Measurements from ENCODE around the gene HOXA11. TPM values are rescaled to one million over a fixed set of nuclear protein-coding genes. Genes with fewer than 3 reads are reported as not detected.

Gene HOXA11
- total RNA-seq, 1 experiment from 2014 or later: not detected

- Histone ChIP-seq H3K9me3 (ENCODE audit: low read depth, low read length, poor library complexity, severe bottlenecking) (no peaks in the 10 kb centered on the region), H3K36me3 (ENCODE audit: insufficient read depth, low read length, poor library complexity, severe bottlenecking) (no peaks in the 10 kb centered on the region), H3K27ac (ENCODE audit: low read depth, low read length, poor library complexity, severe bottlenecking) (no peak overlapping the region), H3K4me3 (ENCODE audit: low read depth, low read length, poor library complexity, severe bottlenecking) (no peak overlapping the region), H3K4me1 (ENCODE audit: insufficient read depth, low read length, poor library complexity, severe bottlenecking) (peaks cover 5% of the 10 kb centered on the region), H3K27me3 (replicated peaks; ENCODE audit: insufficient read depth, low read depth, low read length, poor library complexity) (peaks cover 100% of the 10 kb centered on the region)
- intact Hi-C loops (cut with micrococcal nuclease; ENCODE audit: unreplicated experiment): no loop called here
- TF ChIP-seq, protein P1, sequence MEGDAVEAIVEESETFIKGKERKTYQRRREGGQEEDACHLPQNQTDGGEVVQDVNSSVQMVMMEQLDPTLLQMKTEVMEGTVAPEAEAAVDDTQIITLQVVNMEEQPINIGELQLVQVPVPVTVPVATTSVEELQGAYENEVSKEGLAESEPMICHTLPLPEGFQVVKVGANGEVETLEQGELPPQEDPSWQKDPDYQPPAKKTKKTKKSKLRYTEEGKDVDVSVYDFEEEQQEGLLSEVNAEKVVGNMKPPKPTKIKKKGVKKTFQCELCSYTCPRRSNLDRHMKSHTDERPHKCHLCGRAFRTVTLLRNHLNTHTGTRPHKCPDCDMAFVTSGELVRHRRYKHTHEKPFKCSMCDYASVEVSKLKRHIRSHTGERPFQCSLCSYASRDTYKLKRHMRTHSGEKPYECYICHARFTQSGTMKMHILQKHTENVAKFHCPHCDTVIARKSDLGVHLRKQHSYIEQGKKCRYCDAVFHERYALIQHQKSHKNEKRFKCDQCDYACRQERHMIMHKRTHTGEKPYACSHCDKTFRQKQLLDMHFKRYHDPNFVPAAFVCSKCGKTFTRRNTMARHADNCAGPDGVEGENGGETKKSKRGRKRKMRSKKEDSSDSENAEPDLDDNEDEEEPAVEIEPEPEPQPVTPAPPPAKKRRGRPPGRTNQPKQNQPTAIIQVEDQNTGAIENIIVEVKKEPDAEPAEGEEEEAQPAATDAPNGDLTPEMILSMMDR (conservative IDR thresholded peaks at IDR 0.05; ENCODE audit: low read depth, low read length): no peak
- no peak for TF ChIP-seq EZH2 (IDR thresholded peaks at IDR 0.05; ENCODE audit: borderline replicate concordance, low read depth, low read length, poor library complexity, severe bottlenecking)
- CTCF ChIA-PET: no interaction called here
- BruUV-seq (replicated peaks): no TSS peak
- POLR2A ChIA-PET (ENCODE audit: low non-redundant PET): no interaction called here
- no peak for DNase-seq (ENCODE audit: low spot score)
Measured at GRCh38 chr7:27137640-27138315, 47.3 kb downstream of the HOXA11 start.

DNA sequence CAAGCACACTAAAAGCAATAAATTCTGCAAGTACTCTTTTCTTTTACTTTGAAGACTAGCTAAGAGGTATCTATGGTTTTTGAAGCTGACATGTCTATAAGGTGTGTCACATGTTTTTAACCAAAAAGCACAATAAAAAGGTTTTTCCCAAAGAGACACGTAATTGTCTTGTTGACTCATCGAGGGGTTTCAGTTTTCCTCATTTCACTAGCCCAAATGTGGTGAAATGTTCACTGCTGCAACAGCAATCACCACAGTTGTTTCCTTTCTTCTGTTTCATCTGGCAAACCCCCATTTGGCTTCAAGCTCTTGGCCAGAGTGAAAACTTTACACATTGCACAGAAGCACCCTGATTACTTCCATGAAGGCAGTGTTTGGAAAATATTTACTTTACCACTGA is 50.6 kb downstream of the HOXA11 start:
- Histone ChIP-seq H3K4me3 (ENCODE audit: low read depth, low read length, poor library complexity, severe bottlenecking) (no peak overlapping the region), H3K4me1 (ENCODE audit: insufficient read depth, low read length, poor library complexity, severe bottlenecking) (peaks cover 3% of the 10 kb centered on the region), H3K27ac (ENCODE audit: low read depth, low read length, poor library complexity, severe bottlenecking) (no peak overlapping the region), H3K36me3 (ENCODE audit: insufficient read depth, low read length, poor library complexity, severe bottlenecking) (no peaks in the 10 kb centered on the region), H3K9me3 (ENCODE audit: low read depth, low read length, poor library complexity, severe bottlenecking) (no peaks in the 10 kb centered on the region), H3K27me3 (replicated peaks; ENCODE audit: insufficient read depth, low read depth, low read length, poor library complexity) (peaks cover 100% of the 10 kb centered on the region)
- intact Hi-C loops (cut with micrococcal nuclease; ENCODE audit: unreplicated experiment): no loop called here
- CTCF ChIA-PET: no interaction called here
- no TSS peak for BruUV-seq (replicated peaks)
- no peak for TF ChIP-seq EZH2 (IDR thresholded peaks at IDR 0.05; ENCODE audit: borderline replicate concordance, low read depth, low read length, poor library complexity, severe bottlenecking)
- TF ChIP-seq, protein P1 (conservative IDR thresholded peaks at IDR 0.05; ENCODE audit: low read depth, low read length): no peak
- DNase-seq (ENCODE audit: low spot score): no peak
- POLR2A ChIA-PET (ENCODE audit: low non-redundant PET): no interaction called here

DNA sequence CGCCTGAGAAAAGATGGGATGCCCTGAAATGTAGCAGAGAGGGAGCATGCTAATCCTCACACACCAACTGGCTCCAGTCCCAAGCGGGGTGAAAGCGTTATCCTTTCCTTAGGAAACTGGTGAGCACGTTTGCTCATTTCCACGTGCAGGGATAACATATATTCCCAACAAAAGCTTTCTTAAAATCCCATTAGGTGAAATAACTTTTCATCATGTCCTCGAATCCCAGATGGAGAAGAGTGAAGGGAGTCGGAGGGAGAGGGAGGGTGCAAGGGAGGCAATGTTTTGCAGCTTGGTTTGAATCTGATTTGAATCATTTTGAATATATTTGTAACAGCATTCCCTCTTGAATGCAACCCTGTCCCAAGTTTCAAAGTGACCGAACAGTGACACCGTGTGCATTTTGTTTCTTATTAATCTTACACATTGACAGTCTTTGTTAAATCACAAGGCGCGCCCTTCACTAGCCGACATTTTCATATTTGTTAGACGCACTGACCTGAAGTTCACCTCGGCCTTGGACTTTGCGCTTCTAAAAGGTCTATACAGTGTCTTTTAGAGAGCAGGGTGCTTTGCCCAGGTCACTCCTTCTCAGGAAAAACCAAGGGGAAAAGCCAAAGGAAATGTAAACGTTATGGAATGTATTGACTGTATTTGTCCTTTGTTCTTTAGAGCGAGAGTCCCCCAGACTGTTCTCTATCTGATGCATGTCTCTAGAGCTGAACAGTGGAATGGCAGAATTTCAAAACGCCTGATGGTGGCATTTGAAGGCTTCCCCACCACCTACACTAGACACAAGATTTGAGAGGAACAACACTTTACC is 51.4 kb downstream of the HOXA11 start:
- TF ChIP-seq, protein P1 (conservative IDR thresholded peaks at IDR 0.05; ENCODE audit: low read depth, low read length): no peak
- TF ChIP-seq EZH2 (IDR thresholded peaks at IDR 0.05; ENCODE audit: borderline replicate concordance, low read depth, low read length, poor library complexity, severe bottlenecking): no peak
- Histone ChIP-seq H3K9me3 (ENCODE audit: low read depth, low read length, poor library complexity, severe bottlenecking) (no peaks in the 10 kb centered on the region), H3K27ac (ENCODE audit: low read depth, low read length, poor library complexity, severe bottlenecking) (no peak overlapping the region), H3K36me3 (ENCODE audit: insufficient read depth, low read length, poor library complexity, severe bottlenecking) (no peaks in the 10 kb centered on the region), H3K27me3 (replicated peaks; ENCODE audit: insufficient read depth, low read depth, low read length, poor library complexity) (peaks cover 100% of the 10 kb centered on the region), H3K4me1 (ENCODE audit: insufficient read depth, low read length, poor library complexity, severe bottlenecking) (no peaks in the 10 kb centered on the region), H3K4me3 (ENCODE audit: low read depth, low read length, poor library complexity, severe bottlenecking) (no peak overlapping the region)
- POLR2A ChIA-PET (ENCODE audit: low non-redundant PET): no interaction called here
- DNase-seq (ENCODE audit: low spot score): no peak
- CTCF ChIA-PET: no interaction called here
- intact Hi-C loops (cut with micrococcal nuclease; ENCODE audit: unreplicated experiment): no loop called here
- BruUV-seq (replicated peaks): no TSS peak

Measured in A673 (cell line).